DMS79 treated with DMSO at 0.1 percent for 48 hours (cell line): ENCODE measurements around the gene CACNA2D3.
"Not testable (repeated sequence)": the region's sequence is repeated elsewhere in the genome, so short reads cannot be mapped to it uniquely, and the experiment has no call there.

Source experiments
- DNase-seq: peaks from one replicate; lab custom pipeline; 2025; lab: John Stamatoyannopoulos, UW

Gene CACNA2D3

GRCh38 chr3:54464554-54464953, 342.2 kb downstream of the CACNA2D3 start:
- not testable (repeated sequence) for DNase-seq

- no peak for DNase-seq
These were observed 354.5 kb downstream of the CACNA2D3 start for GRCh38 chr3:54476891-54477290.

- DNase-seq: no peak
These were observed 359.4 kb downstream of the CACNA2D3 start for GRCh38 chr3:54481606-54482365.

DNA sequence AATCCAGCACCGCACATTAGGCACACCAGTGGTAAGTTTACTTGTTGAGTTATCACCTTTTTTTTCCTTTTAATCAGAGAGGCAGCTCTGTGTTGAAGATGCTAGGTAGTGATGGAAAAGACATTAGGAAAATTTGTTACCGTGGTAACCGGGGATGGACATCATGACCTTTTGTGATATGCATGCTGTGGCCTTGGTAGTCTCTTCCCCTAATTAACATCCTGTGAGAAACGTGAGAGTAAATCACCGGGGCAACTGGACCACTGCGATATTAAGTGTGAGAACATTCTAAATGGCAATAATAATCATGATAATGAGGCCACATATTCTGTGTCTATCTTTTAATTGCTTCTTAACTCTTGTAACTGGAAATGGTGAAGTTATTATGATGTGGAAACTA, 362.0 kb downstream of the CACNA2D3 start:
- DNase-seq: no peak

DNA sequence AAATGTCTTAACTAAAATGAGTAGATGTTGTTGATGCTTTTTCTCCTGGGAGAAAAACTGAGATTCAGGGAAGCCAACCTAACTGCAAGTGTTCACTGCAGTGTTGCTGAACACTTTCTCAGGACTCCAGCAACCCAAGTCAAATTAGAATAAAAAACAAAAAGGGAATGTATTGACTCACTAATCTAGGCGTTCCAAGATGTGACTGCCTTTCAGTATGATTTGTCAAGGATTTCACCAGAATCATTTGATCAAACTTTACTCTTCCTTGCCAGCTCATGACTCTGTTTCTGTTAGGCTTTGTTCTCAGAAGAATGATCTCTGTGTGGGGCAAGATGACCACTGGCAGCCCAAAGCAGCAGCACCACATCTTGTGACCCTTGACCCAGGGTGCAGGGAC, 364.0 kb downstream of the CACNA2D3 start:
- DNase-seq: no peak

- DNase-seq: no peak
These were observed 365.9 kb downstream of the CACNA2D3 start for GRCh38 chr3:54488297-54488696.

DNA sequence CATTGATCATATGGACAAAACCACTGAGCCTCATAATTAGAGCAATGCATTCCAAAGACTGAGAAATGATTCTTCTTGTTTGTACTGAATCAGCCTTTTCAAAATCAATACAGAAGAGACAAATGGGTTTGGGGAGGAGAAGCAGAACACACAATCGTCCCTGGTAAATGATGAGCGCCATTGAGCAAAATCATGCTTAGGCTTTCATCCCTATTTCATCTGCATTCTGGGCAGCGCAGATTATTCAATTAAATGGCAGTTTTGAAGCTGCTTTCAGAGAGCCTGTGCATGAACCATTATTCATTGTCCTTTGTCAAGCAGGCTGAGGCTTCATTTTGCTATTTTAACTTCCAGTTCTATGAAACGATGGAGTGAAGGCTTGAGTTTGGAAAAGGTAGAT, 371.9 kb downstream of the CACNA2D3 start:
- DNase-seq: no peak

- no peak for DNase-seq
These were observed 384.3 kb downstream of the CACNA2D3 start for GRCh38 chr3:54506603-54507002.

DNA sequence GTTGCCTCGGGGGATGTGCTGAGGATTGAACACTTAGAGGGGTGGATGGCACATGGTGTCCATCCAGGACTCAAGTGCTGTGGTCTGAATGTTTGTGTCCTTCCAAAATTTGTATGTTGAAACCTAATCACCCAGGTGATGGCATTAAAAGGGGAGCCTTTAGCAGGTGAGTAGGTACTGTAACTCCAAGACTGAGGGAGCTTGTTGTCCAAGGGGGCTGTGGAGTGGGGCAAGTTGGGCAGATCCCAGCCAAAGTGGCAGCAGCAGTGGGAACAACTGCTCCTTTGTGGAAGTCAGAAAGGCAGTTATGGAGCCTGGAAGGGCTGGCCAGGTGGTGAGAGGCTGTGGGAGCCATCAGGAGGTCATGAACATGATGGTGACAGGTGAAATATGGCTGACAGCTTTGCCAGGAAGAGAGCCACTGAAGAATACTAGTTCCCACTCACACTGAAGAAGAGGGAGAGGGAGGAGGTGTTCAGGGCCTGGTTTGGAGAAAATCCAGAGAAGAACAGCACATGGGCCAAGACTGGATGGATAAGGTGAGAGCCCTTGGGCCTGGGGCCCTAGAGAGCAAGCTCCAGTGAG, 385.6 kb downstream of the CACNA2D3 start:
- DNase-seq: no peak

DNA sequence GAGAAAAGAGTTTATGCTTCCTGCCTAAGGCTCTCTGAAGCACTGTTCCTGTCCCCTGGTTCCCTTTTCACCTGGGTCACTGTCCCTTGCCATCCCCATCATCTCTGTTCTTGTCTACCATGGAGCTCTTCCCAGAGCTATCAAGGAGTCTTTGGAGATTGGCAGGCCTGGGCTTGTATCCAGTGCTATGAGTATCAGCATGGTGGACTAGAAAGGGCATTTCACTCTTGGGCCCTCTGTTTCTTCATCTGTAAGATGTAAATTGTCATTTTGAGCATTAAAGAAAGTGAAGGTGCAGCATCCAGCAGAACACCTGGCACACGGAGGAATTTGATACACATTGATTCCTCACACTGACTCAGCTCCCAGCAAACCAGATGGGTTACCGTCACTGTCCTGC, 388.2 kb downstream of the CACNA2D3 start:
- no peak for DNase-seq

- DNase-seq: no peak
These were observed 389.5 kb downstream of the CACNA2D3 start for GRCh38 chr3:54511766-54512365.

DNA sequence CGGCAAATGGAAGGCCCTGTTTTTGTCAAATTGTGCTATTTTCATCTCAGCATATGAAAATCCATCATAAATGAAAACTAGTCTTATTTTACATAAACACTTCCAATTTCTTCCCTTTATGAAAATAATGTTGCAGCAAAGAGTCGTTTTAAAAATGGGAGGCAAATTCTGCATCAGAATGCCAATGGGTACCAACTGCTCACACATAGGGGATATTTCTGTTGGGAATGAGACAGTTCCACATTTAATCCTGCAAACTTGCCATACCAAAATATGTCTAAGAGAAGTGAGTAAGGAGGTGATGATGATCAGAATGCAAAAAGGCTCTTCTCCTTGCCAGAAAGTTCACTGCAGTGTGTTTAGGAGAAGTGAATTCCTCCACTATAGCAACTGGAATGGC, 391.7 kb downstream of the CACNA2D3 start:
- no peak for DNase-seq

DNA sequence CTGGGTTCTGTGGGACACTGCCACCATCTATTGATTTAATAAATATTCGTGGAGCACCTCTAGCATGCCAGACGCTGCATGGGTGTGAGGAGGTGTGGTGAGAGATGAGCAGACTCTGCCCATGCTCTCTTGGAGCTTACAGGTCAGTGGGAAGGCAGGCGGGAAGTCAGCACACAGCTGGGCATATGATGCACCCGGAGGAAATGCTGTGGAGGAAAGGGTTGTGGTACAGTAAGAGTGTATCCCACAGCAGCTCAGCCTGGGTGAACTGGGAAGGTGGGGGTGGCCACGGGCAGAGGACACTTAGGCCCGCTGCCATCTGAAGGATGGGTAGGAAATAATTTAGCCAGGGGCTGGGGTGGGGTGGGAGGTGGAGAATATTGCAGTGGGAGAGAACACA, 392.1 kb downstream of the CACNA2D3 start:
- no peak for DNase-seq

GRCh38 chr3:54515441-54516213, 393.3 kb downstream of the CACNA2D3 start:
- no peak for DNase-seq

- DNase-seq: no peak
These were observed 395.1 kb downstream of the CACNA2D3 start for GRCh38 chr3:54517424-54517823.

GRCh38 chr3:54518011-54518675, 395.8 kb downstream of the CACNA2D3 start:
- no peak for DNase-seq

GRCh38 chr3:54519493-54519892, 397.1 kb downstream of the CACNA2D3 start:
- DNase-seq: no peak

GRCh38 chr3:54520060-54520459, 397.7 kb downstream of the CACNA2D3 start:
- no peak for DNase-seq

GRCh38 chr3:54527521-54527920, 405.2 kb downstream of the CACNA2D3 start:
- DNase-seq: no peak

DNA sequence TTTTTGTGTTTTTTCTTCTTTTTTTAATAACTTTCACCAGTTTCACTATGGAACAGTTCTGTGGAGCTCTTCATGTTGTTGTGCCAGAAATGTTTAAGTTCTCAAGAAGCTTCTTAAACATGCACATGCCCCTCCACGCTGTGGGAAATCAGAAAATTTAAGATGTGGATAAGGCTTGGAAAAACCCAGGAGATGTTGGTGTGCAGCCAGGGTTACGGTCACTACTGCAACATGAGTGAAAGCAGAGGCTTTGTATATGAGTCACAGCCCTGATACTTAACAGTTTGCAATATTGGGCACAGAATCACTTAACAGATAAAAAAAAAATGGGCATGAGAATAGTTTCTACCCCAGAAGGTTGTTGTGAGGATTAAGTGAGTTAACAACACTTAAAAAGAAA, 405.6 kb downstream of the CACNA2D3 start:
- no peak for DNase-seq

- no peak for DNase-seq
These were observed 406.3 kb downstream of the CACNA2D3 start for GRCh38 chr3:54528668-54529067.

GRCh38 chr3:54530091-54530490, 407.7 kb downstream of the CACNA2D3 start:
- no peak for DNase-seq
